Thoracic aorta (tissue), 2 donors: ENCODE measurements around the gene NR3C2. TPM values are rescaled to one million over a fixed set of nuclear protein-coding genes. Genes with fewer than 3 reads are reported as not detected.

ENCODE experiments used
- ATAC-seq: fragments of 150-250 bp; one replicate; pipeline ENCODE4 v1.8.0; 2017; ENCODE audit warnings: low read depth; ENCODE audit not compliant: insufficient number of reproducible peaks, low FRiP score
- DNase-seq: peaks from one replicate; pipeline ENCODE4 v3.0.0-alpha.2; 2020; ENCODE audit warnings: low spot score
- H3K27ac ChIP-seq, 2 donors: fragments of 200-600 bp; sonication (generic); 1 replicate in 1 of 2; 2 replicates in 1 of 2; pipeline ENCODE4 v1.5.1; 2016; ENCODE audit warnings: mild to moderate bottlenecking in 2 of 2, moderate library complexity in 2 of 2
- H3K27me3 ChIP-seq: fragments of 200-600 bp; sonication (generic); replicated peaks from 2 replicates; pipeline ENCODE4 v1.6.0; 2016; ENCODE audit warnings: mild to moderate bottlenecking; ENCODE audit not compliant: insufficient read depth
- H3K36me3 ChIP-seq: fragments of 200-600 bp; sonication (generic); one replicate; pipeline ENCODE4 v1.5.1; 2016
- H3K4me1 ChIP-seq, 2 donors: fragments of 200-600 bp; sonication (generic); 1 replicate in 1 of 2; 2 replicates in 1 of 2; pipeline versions ENCODE4 v1.5.1 to v1.6.0; 2016; ENCODE audit warnings: low read depth in 2 of 2, mild to moderate bottlenecking in 1 of 2; ENCODE audit not compliant: control insufficient read depth in 1 of 2
- H3K4me3 ChIP-seq: fragments of 200-600 bp; sonication (generic); 2 replicates; pipeline ENCODE4 v1.5.1; 2016; ENCODE audit warnings: mild to moderate bottlenecking
- H3K9me3 ChIP-seq: fragments of 200-600 bp; sonication (generic); 2 replicates; pipeline ENCODE4 v1.5.1; 2016
- total RNA-seq, 2 donors: library from RNA; depleted of rRNA; stranded (reverse); fragments of >200 nt; gene quantifications; one replicate each; pipeline versions ENCODE4 v1.1.0 to v1.2.3, GENCODE V29; 2016
- TF ChIP-seq, protein P1 (sequence below): fragments of 200-600 bp; sonication (generic); IDR thresholded peaks from one replicate; pipeline ENCODE4 v1.5.1; 2019; ENCODE audit warnings: antibody characterized with exemption

The NR3C2 gene
- total RNA-seq, 2 donors from 2014 or later = 11.2 to 18.1 TPM

DNA sequence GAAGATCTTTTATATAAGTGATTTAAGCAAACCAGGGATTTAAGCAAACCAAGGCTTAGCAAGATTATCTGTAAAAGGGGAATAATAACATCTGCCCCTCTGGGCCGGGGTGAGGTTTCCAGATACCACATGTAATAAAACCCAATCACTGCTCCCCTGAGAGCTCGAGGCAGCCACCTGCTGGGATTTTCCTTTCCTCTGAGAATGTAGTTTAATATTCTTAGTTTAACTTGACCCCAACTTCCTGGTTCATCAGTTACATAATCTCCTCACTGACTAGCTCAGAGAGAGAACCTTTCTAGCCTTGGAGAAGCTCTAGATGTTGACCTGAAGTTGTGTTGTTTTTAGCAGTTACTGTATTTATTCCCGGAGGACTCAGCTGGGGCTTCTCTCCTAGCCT, 387.9 kb downstream of the NR3C2 start:
- TF ChIP-seq, protein P1, sequence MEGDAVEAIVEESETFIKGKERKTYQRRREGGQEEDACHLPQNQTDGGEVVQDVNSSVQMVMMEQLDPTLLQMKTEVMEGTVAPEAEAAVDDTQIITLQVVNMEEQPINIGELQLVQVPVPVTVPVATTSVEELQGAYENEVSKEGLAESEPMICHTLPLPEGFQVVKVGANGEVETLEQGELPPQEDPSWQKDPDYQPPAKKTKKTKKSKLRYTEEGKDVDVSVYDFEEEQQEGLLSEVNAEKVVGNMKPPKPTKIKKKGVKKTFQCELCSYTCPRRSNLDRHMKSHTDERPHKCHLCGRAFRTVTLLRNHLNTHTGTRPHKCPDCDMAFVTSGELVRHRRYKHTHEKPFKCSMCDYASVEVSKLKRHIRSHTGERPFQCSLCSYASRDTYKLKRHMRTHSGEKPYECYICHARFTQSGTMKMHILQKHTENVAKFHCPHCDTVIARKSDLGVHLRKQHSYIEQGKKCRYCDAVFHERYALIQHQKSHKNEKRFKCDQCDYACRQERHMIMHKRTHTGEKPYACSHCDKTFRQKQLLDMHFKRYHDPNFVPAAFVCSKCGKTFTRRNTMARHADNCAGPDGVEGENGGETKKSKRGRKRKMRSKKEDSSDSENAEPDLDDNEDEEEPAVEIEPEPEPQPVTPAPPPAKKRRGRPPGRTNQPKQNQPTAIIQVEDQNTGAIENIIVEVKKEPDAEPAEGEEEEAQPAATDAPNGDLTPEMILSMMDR = no peak
- H3K27ac ChIP-seq = no peak overlapping the region
- peaks cover 9 to 48% of the 10 kb centered on the region in 2 donors for H3K4me1 ChIP-seq
- H3K27me3 ChIP-seq = no peaks in the 10 kb centered on the region
- H3K9me3 ChIP-seq = no peaks in the 10 kb centered on the region
- H3K36me3 ChIP-seq = peaks cover 1% of the 10 kb centered on the region
- H3K4me3 ChIP-seq = no peak overlapping the region
- no peak for ATAC-seq
- DNase-seq = no peak

DNA sequence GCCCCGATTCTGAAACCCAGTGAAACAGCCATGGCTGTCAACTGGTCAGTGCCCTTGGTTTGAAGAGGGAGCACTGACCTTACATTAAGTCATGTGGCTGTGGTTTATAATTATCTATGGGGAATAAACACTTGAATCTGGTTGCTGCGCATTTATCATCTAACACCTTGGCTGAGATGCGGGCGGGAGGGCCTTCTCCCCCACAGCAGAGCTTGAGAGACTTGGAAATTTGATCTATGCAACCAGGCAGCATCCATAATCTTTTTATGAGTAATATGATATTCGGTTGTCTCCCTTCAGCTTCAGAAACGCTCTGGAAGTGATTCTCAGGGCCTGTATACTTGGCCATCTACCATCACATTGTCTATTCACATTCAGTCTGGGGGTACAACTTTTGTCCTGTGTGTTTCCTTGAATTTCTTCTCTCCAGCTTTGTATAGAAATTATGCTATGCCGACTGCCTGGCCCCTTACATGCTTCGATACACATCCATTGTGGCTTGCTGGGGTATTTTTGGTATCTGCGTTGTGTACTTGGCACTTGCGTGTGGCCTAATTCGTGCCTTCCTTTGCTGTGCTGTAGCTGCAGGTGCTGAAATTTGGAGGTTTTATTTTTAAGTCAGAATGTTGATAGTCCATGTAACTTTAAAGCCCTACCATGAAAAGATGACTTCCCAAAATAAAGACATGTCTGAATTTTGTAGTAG, 388.8 kb downstream of the NR3C2 start:
- H3K36me3 ChIP-seq = peaks cover 5% of the 10 kb centered on the region
- H3K27me3 ChIP-seq = no peaks in the 10 kb centered on the region
- TF ChIP-seq, protein P1 = no peak
- no peak overlapping the region for H3K4me3 ChIP-seq
- peaks cover 3 to 40% of the 10 kb centered on the region in 2 donors for H3K4me1 ChIP-seq
- DNase-seq (no peak), ATAC-seq (no peak)
- no peak overlapping the region for H3K27ac ChIP-seq
- no peaks in the 10 kb centered on the region for H3K9me3 ChIP-seq

DNA sequence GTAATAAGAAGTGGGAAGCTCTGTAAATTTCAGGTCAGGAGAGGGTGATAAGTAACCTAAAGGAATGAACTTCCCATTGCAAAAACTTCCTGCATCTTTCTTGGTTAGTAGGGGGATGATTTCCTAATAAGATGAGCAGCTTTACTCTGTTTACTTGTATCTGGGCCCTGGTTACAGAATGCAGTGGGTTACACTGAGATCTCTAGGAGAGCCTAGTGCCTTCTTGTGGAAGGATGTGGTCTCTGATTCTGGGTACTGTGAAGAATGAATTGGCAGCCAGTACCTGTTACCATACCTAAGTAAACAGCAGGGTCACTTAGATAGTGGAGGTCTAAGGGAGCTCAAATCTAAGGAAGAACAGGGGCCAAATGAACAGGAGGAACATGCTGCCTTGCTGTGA, 389.8 kb downstream of the NR3C2 start:
- TF ChIP-seq, protein P1 = no peak
- no peak overlapping the region for H3K27ac ChIP-seq
- no peak overlapping the region for H3K4me3 ChIP-seq
- no peaks in the 10 kb centered on the region for H3K27me3 ChIP-seq
- no peaks in the 10 kb centered on the region for H3K9me3 ChIP-seq
- no peak for DNase-seq
- peaks cover 5% of the 10 kb centered on the region for H3K36me3 ChIP-seq
- peaks cover 3 to 30% of the 10 kb centered on the region in 2 donors for H3K4me1 ChIP-seq
- ATAC-seq = no peak

DNA sequence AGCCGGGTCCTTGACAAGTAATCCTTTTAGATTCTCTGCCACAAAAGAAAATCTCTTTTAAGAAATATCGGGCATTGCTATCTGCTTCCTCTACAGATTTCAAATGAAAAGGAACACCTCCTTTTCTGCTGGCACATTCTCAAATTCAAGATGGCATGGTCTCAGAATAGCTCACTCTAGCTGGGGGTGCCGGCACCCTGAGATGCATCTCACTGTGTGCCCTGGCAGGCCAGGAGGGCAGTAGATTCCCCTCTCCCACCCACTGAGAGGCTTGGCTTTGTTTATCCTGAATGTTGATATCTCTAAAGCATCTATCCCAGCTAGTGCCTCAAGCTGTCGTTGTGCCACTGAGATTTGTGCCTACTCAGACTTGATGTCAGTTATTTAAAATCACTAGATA, 390.8 kb downstream of the NR3C2 start:
- no peaks in the 10 kb centered on the region for H3K9me3 ChIP-seq
- no peak for DNase-seq

DNA sequence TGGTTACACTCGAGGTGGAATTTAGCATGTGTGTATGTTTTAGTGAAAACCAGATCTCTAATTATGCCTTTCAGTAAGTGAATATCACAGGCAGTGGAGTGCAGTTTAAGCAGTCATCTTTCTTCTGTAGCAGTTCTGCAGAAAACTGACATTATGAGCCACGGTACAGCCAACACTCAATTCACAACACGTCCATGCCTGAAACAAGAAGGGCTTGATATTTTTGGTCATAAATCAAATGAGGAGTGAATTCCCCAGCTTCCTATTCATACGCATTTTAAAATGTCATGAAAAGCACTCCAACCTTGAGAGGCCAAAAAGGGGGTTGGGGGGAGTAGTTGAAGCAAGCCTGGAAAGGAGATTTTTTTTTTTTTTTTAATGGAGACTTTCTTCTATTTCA, 393.6 kb downstream of the NR3C2 start:
- TF ChIP-seq, protein P1 = no peak
- Histone ChIP-seq H3K4me1 (peaks cover 3 to 24% of the 10 kb centered on the region in 2 donors), H3K9me3 (no peaks in the 10 kb centered on the region), H3K27ac (no peak overlapping the region), H3K27me3 (no peaks in the 10 kb centered on the region), H3K36me3 (peaks cover 10% of the 10 kb centered on the region), H3K4me3 (no peak overlapping the region)
- no peak for ATAC-seq
- DNase-seq = no peak

More for the DNA sequence above, 390.8 kb downstream of the NR3C2 start:
- Histone ChIP-seq H3K4me1 (peaks cover 3 to 22% of the 10 kb centered on the region in 2 donors), H3K27ac (no peak overlapping the region), H3K27me3 (no peaks in the 10 kb centered on the region), H3K36me3 (peaks cover 10% of the 10 kb centered on the region), H3K4me3 (no peak overlapping the region)
- TF ChIP-seq, protein P1 = no peak
- no peak for ATAC-seq
